ENCODE measurements around the gene RRAS.

DNA sequence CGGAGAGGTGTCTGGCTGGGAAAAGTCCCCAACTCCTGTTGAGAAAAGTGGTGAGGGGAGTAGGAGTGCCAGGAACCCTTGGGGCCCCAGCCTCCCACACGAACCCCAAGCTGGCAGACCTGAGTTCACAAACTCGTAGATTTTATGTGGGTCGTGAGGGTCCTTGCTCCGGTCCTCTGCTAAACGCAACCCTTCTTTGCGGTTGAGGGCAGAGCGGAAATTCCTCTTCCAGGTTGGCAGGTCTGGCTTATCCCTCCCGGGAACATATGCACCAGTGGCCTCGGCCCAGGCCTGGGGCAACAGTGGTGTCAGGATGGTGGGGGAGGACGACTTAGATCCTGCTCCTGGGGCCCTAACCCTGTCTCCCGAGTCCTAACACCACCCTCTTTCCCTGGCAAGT, 23.3 kb upstream of the RRAS start:
- TF ChIP-seq, protein P1, sequence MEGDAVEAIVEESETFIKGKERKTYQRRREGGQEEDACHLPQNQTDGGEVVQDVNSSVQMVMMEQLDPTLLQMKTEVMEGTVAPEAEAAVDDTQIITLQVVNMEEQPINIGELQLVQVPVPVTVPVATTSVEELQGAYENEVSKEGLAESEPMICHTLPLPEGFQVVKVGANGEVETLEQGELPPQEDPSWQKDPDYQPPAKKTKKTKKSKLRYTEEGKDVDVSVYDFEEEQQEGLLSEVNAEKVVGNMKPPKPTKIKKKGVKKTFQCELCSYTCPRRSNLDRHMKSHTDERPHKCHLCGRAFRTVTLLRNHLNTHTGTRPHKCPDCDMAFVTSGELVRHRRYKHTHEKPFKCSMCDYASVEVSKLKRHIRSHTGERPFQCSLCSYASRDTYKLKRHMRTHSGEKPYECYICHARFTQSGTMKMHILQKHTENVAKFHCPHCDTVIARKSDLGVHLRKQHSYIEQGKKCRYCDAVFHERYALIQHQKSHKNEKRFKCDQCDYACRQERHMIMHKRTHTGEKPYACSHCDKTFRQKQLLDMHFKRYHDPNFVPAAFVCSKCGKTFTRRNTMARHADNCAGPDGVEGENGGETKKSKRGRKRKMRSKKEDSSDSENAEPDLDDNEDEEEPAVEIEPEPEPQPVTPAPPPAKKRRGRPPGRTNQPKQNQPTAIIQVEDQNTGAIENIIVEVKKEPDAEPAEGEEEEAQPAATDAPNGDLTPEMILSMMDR (IDR thresholded peaks at IDR 0.05) = no peak
- TF ChIP-seq POLR2A (IDR thresholded peaks at IDR 0.05) = no peak
